Activated T-cell treated with anti-CD3 and anti-CD28 coated beads, Interleukin-2, amount 50 U/mL, for 72 hours (primary cell): ENCODE results near the gene C11orf16. TPM values are rescaled to one million over a fixed set of nuclear protein-coding genes. Genes with fewer than 3 reads are reported as not detected.
"Not testable (repeated sequence)": the region's sequence is repeated elsewhere in the genome, so short reads cannot be mapped to it uniquely, and the experiment has no call there.

ENCODE experiments used
- ATAC-seq, 2 donors: fragments of 150-1000 bp; cut with Tn5 transposase; replicated peaks in 1 of 2; 2 replicates each; pipeline ENCODE4 v1.10.0; 2021; ENCODE audit warnings: moderate library complexity in 2 of 2, mild to moderate bottlenecking in 1 of 2
- DNase-seq, 2 donors: peaks; one replicate each; pipeline ENCODE4 v3.0.0; 2021 to 2022; ENCODE audit warnings: mixed read lengths in 1 of 2
- H3K27ac Mint-ChIP-seq: one replicate; pipeline ENCODE4 v1.8.0; 2022; ENCODE audit warnings: mild to moderate bottlenecking, moderate library complexity, mixed read lengths
- H3K27me3 Mint-ChIP-seq: one replicate; pipeline ENCODE4 v1.8.0; 2022; ENCODE audit warnings: low read depth, mixed read lengths
- H3K36me3 Mint-ChIP-seq, 2 donors: one replicate each; pipeline ENCODE4 v1.8.0; 2022; ENCODE audit warnings: mixed read lengths in 2 of 2, mild to moderate bottlenecking in 1 of 2; ENCODE audit not compliant: insufficient read depth in 2 of 2
- H3K4me1 Mint-ChIP-seq: one replicate; pipeline ENCODE4 v1.8.0; 2022; ENCODE audit warnings: low read depth, mixed read lengths
- H3K4me3 Mint-ChIP-seq, 2 donors: one replicate each; pipeline ENCODE4 v1.8.0; 2022; ENCODE audit warnings: mild to moderate bottlenecking in 2 of 2, mixed read lengths in 2 of 2, moderate library complexity in 2 of 2
- H3K9me3 Mint-ChIP-seq, 2 donors: one replicate each; pipeline ENCODE4 v1.8.0; 2022; ENCODE audit warnings: mixed read lengths in 2 of 2
- total RNA-seq, 2 donors: library from RNA; stranded (reverse); gene quantifications; one replicate each; pipeline ENCODE4 v1.2.3, GENCODE V29; 2022

The C11orf16 gene
- total RNA-seq, 2 donors from 2014 or later: not detected

- H3K27me3 Mint-ChIP-seq: peaks cover 27% of the 10 kb centered on the region
- H3K36me3 Mint-ChIP-seq: peaks cover 0 to under 1% of the 10 kb centered on the region in 2 donors
- peaks cover 40% of the 10 kb centered on the region for H3K4me1 Mint-ChIP-seq
- peak overlapping the region; percentile 29 for H3K27ac Mint-ChIP-seq
- peak overlapping the region; percentile 3 to 47 for H3K4me3 Mint-ChIP-seq
- ATAC-seq (no peak), DNase-seq (no peak)
- no peaks in the 10 kb centered on the region for H3K9me3 Mint-ChIP-seq
Observed at GRCh38 chr11:8907116-8907515, 25.6 kb downstream of the C11orf16 start.

DNA sequence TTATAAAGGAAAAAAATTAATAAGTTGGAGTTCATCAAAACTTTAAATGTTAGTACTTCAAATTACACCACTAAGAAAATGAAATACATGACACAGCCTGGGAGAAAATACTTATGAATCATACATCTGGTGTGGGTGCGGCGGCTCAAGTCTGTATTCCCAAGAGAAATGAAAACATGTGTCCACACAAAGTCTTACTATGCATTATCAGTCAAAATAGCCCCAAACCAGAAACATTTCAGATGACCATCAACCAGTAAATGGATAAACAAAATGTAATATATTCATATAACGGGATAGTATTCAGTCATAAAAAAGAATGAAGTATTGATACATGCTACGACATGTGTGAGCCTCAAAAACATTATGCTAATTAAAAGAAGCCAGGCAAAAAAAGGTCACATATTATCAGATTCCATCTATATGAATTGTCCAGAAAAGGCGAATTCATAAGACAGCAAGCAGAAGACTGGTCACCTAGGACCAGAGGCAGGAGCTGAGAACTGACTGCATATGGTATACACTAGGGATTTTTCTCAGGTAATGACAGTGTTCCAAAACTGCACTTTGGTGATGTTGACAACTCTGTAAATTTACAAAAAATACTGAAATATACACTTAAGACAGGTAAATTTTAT lies 27.1 kb downstream of the C11orf16 start:
- Mint-ChIP-seq H3K4me3 (no peak overlapping the region), H3K9me3 (peaks cover 0 to 3% of the 10 kb centered on the region in 2 donors), H3K36me3 (peaks cover 0 to 5% of the 10 kb centered on the region in 2 donors), H3K4me1 (peaks cover 40% of the 10 kb centered on the region), H3K27me3 (peaks cover 35% of the 10 kb centered on the region), H3K27ac (no peak overlapping the region)
- no peak for DNase-seq
- ATAC-seq: no peak

DNA sequence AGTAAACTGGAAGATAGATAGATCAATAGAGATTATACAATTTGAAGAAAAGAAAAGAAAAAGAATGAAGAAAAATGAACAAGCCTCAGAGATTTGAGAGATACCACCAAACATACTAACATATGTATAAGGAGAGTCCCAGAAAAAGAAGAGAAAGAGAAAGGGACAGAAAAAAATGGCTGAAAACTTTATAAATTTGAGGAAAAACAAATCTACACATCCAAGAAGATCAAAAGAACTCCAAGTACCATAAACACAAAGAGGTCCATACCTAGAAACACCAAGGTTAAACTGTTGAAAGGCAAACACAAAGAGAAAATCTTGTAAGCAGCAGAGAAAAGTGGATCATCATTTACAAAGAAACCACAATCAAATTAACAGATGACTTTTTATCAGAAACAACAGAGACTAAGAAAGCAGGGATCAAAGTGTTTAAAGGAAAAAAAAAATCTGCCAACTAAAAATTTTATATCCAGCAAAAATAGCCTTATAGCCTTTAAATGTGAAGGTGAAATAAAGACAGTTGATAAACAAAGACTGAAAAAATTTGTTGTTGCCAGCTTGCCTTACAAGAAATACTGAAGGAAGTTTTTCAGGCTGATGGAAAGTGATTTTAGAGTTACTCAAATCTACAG lies 33.5 kb downstream of the C11orf16 start:
- Mint-ChIP-seq H3K4me1 (no peaks in the 10 kb centered on the region), H3K9me3 (peaks cover 6 to 8% of the 10 kb centered on the region in 2 donors), H3K27me3 (peaks cover 18% of the 10 kb centered on the region), H3K27ac (no peak overlapping the region), H3K4me3 (no peak overlapping the region), H3K36me3 (peaks cover 7 to 12% of the 10 kb centered on the region in 2 donors)
- ATAC-seq (no peak), DNase-seq (no peak)

DNA sequence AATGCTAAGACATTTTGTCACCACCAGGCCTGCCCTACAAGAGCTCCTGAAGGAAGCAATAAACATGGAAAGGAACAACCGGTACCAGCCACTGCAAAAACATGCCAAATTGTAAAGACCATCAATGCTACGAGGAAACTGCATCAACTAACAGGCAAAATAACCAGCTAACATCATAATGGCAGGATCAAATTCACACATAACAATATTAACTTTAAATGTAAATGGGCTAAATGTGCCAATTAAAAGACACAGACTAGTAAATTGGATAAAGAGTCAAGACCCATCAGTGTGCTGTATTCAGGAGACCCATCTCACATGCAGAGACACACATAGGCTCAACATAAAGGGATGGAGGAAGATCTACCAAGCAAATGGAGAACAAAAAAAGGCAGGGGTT lies 41.6 kb downstream of the C11orf16 start:
- not testable (repeated sequence) for ATAC-seq, DNase-seq, H3K4me3 Mint-ChIP-seq, H3K36me3 Mint-ChIP-seq, H3K4me1 Mint-ChIP-seq, H3K27ac Mint-ChIP-seq
- Mint-ChIP-seq H3K9me3 (peaks cover 8 to 10% of the 10 kb centered on the region in 2 donors), H3K27me3 (peaks cover 31% of the 10 kb centered on the region)

DNA sequence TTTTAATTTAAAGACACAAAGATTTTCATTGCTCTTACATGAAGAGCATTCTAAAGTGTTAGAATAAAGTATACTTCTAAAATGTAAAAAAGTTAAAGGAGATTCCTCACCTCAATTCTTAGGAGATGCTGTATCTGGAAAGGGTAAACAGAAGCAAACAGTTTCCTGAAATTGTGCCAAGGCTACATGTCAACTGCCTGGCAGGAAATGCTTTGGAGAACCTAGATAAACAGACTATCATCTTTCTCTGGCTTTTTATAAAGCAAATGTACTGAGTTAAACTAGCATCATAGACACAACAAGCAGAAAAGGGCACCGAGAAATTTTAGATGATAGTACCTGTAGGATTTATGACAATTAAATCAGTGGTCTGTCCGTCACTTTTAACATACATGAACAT lies 46.4 kb downstream of the C11orf16 start:
- ATAC-seq (no peak), DNase-seq (no peak)
- Mint-ChIP-seq H3K27ac (no peak overlapping the region), H3K4me3 (no peak overlapping the region), H3K36me3 (peaks cover 1 to 3% of the 10 kb centered on the region in 2 donors), H3K27me3 (peaks cover 27% of the 10 kb centered on the region), H3K9me3 (peaks cover 3 to 8% of the 10 kb centered on the region in 2 donors), H3K4me1 (no peaks in the 10 kb centered on the region)

DNA sequence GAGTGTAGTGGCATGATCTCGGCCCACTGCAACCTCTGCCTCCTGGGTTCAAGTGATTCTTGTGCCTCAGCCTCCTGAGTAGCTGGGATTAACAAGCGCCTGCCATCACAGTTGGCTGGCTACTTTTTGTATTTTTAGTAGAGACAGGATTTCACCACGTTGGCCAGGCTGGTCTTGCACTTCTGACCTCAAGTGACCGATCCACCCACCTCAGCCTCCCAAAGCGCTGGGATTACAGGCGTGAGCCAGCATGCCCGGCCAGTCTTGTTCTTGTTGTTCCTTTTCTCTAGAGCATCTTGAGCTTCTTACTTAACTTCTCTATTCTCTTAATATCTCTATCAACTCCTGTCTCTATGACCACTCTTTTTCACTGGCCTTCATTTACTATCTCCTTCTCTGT lies 51.2 kb downstream of the C11orf16 start:
- H3K4me3 Mint-ChIP-seq, H3K36me3 Mint-ChIP-seq, H3K27ac Mint-ChIP-seq, H3K4me1 Mint-ChIP-seq, ATAC-seq, H3K9me3 Mint-ChIP-seq, DNase-seq: not testable (repeated sequence)
- peaks cover 25% of the 10 kb centered on the region for H3K27me3 Mint-ChIP-seq

DNA sequence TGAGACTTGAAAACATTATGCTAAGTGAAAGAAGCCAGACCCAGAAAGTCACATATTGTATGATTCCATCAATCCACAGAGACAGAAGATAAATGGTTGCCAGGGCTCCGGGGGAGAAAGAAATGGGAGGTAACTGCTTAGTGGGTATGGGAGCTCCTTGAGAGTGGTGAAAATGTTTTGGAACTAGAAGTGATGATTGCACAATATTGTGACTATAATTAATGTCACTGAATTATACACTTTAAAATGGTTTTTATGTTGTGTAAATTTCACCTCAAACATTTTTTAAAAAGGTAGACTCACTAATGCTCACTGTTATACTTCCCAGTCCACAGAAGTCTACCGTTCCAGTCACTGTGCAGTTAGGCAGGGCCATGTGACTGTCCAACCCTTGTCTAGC lies 54.0 kb downstream of the C11orf16 start:
- DNase-seq (no peak), ATAC-seq (no peak)
- Mint-ChIP-seq H3K27ac (no peak overlapping the region), H3K4me1 (no peaks in the 10 kb centered on the region), H3K9me3 (no peaks in the 10 kb centered on the region), H3K36me3 (no peaks in the 10 kb centered on the region), H3K27me3 (peaks cover 36% of the 10 kb centered on the region), H3K4me3 (no peak overlapping the region)

DNA sequence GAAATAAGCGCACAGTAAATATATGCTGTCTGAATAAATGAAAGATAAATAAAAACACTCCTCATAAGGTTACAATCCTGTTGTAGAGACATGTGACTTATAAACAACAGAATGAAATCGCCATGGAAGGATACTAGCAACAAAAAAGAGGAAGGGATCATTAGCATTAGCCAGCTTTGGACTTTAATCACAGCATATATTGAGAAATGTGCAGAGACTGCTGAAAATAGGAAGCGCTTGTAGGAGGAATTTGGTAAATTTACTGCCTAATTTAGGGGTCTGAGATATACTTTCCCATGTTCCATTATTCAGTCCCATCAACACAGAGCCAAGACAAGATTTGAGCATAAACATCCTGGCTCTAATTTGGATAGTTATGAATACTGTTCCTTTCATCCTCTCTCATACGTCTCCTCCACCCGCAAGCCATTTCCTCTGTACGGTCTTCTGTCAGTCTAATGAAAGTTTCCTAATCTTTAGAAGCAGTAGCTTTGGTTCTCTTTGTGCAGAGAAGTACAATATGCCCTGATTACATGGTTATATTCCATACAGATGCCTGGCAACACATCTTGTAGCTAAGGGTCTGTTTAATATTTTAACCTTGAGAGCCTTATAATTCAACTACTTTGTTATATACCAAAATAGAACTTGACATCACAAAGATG lies 58.9 kb downstream of the C11orf16 start:
- Mint-ChIP-seq H3K36me3 (no peaks in the 10 kb centered on the region), H3K27me3 (peaks cover 65% of the 10 kb centered on the region), H3K4me3 (no peak overlapping the region), H3K27ac (no peak overlapping the region), H3K9me3 (no peaks in the 10 kb centered on the region), H3K4me1 (no peaks in the 10 kb centered on the region)
- ATAC-seq (no peak), DNase-seq (no peak)

DNA sequence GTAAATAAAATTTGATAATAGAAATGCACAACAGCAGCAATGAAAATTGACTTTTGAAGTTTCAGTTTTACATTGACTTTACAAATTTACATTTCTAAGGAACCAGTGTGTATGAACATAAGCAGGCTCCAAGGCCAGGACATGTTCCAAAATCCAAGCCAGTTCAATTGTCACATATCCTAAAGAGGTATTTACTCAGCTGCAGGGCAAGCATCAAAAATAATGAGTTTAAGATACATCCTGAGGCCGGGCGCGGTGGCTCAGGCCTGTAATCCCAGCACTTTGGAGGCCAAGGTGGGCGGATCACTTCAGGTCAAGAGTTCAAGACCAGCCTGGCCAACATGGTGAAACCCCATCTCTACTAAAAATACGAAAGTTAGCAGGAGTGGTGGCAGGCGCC lies 60.8 kb downstream of the C11orf16 start:
- ATAC-seq (no peak), DNase-seq (no peak)
- H3K27ac Mint-ChIP-seq: no peak overlapping the region
- no peaks in the 10 kb centered on the region for H3K9me3 Mint-ChIP-seq
- H3K4me3 Mint-ChIP-seq: peak overlapping the region in 1 of 2 donors; percentile 69
- H3K27me3 Mint-ChIP-seq: peaks cover 67% of the 10 kb centered on the region
- H3K4me1 Mint-ChIP-seq: no peaks in the 10 kb centered on the region
- no peaks in the 10 kb centered on the region for H3K36me3 Mint-ChIP-seq

GRCh38 chr11:8871171-8871775 lies 61.5 kb downstream of the C11orf16 start:
- H3K27ac Mint-ChIP-seq: no peak overlapping the region

GRCh38 chr11:8870411-8871170 lies 62.2 kb downstream of the C11orf16 start:
- H3K27me3 Mint-ChIP-seq: peaks cover 78% of the 10 kb centered on the region
- H3K4me3 Mint-ChIP-seq: peak overlapping the region; percentile 65 to 73
- H3K9me3 Mint-ChIP-seq: no peaks in the 10 kb centered on the region
- DNase-seq (peak; percentile 10 to 19), ATAC-seq (peak; percentile 49 to 54)
- H3K27ac Mint-ChIP-seq: no peak overlapping the region
- no peaks in the 10 kb centered on the region for H3K36me3 Mint-ChIP-seq
- H3K4me1 Mint-ChIP-seq: no peaks in the 10 kb centered on the region

More at GRCh38 chr11:8871171-8871775, 61.5 kb downstream of the C11orf16 start:
- Mint-ChIP-seq H3K4me3 (peak overlapping the region; percentile 65 to 69), H3K27me3 (peaks cover 74% of the 10 kb centered on the region), H3K4me1 (no peaks in the 10 kb centered on the region), H3K9me3 (no peaks in the 10 kb centered on the region), H3K36me3 (no peaks in the 10 kb centered on the region)
- DNase-seq (no peak), ATAC-seq (no peak)
